DND-41 (cell line): Measurements from ENCODE around the gene VTI1A.

Source experiments
- EZH2 ChIP-seq: IDR thresholded peaks from 3 replicates; pipeline ENCODE4 v1.6.1; 2012; ENCODE audit warnings: borderline replicate concordance, low read depth, mild to moderate bottlenecking, moderate library complexity, low read length, inconsistent platforms; ENCODE audit not compliant: severe bottlenecking
- TF ChIP-seq, protein P1 (sequence below): IDR thresholded peaks from 2 replicates; pipeline ENCODE4 v1.5.1; 2012; ENCODE audit warnings: borderline replicate concordance, low read length, moderate library complexity, mild to moderate bottlenecking; ENCODE audit not compliant: poor library complexity, severe bottlenecking; ENCODE audit errors: extremely low read depth

DNA sequence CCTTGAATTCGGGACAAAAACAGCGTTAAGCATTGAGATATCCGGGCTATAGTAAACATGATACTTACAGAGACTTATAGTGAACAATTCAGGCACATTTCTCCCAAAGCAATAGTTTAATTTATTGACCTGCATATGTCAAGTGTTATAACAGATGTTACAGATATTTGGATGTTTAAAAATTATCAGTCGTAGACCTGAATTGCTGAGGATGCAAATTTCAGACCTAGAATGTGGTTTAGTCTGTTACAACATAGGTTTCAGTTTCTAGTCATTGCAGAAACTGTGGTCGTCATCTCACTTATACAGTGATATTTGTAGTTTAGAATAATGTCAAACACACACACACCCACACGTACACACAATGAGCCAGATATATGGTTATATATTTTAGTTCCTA, 85.2 kb downstream of the VTI1A start:
- TF ChIP-seq, protein P1, sequence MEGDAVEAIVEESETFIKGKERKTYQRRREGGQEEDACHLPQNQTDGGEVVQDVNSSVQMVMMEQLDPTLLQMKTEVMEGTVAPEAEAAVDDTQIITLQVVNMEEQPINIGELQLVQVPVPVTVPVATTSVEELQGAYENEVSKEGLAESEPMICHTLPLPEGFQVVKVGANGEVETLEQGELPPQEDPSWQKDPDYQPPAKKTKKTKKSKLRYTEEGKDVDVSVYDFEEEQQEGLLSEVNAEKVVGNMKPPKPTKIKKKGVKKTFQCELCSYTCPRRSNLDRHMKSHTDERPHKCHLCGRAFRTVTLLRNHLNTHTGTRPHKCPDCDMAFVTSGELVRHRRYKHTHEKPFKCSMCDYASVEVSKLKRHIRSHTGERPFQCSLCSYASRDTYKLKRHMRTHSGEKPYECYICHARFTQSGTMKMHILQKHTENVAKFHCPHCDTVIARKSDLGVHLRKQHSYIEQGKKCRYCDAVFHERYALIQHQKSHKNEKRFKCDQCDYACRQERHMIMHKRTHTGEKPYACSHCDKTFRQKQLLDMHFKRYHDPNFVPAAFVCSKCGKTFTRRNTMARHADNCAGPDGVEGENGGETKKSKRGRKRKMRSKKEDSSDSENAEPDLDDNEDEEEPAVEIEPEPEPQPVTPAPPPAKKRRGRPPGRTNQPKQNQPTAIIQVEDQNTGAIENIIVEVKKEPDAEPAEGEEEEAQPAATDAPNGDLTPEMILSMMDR, result no peak
- no peak for TF ChIP-seq EZH2
